GM23248 (cell line): ENCODE results near the gene ZBTB46. TPM values are rescaled to one million over a fixed set of nuclear protein-coding genes. Genes with fewer than 3 reads are reported as not detected.

Experiments
- DNase-seq: peaks from one replicate; pipeline ENCODE4 v3.0.0-alpha.2; 2015
- H2AFZ ChIP-seq: fragments of 200-600 bp; sonication (generic); 2 replicates; pipeline ENCODE4 v1.6.1; 2016; ENCODE audit warnings: antibody characterized with exemption
- H3F3A ChIP-seq: fragments of 200-600 bp; sonication (generic); 2 replicates; pipeline ENCODE4 v1.6.1; 2016; ENCODE audit warnings: mild to moderate bottlenecking, antibody characterized with exemption, mixed run types; ENCODE audit not compliant: insufficient read depth
- H3K27ac ChIP-seq: fragments of 200-600 bp; sonication (generic); 2 replicates; pipeline ENCODE4 v1.5.1; 2016; ENCODE audit warnings: mild to moderate bottlenecking
- H3K27me3 ChIP-seq: fragments of 200-600 bp; sonication (generic); replicated peaks from 2 replicates; pipeline ENCODE4 v1.6.1; 2016; ENCODE audit warnings: mild to moderate bottlenecking; ENCODE audit not compliant: insufficient read depth
- H3K36me3 ChIP-seq: fragments of 200-600 bp; sonication (generic); 2 replicates; pipeline ENCODE4 v1.6.1; 2016; ENCODE audit warnings: low read depth, mild to moderate bottlenecking
- H3K4me1 ChIP-seq: fragments of 200-600 bp; sonication (generic); 2 replicates; pipeline ENCODE4 v1.6.1; 2016; ENCODE audit warnings: mild to moderate bottlenecking; ENCODE audit not compliant: insufficient read depth
- H3K4me2 ChIP-seq: fragments of 200-600 bp; sonication (generic); one replicate; pipeline ENCODE4 v1.6.1; 2016; ENCODE audit warnings: mild to moderate bottlenecking; ENCODE audit not compliant: unreplicated experiment
- H3K4me3 ChIP-seq: fragments of 200-600 bp; sonication (generic); 2 replicates; pipeline ENCODE4 v1.5.1; 2016; ENCODE audit warnings: mild to moderate bottlenecking
- H3K79me2 ChIP-seq: fragments of 200-600 bp; sonication (generic); 2 replicates; pipeline ENCODE4 v1.6.1; 2016; ENCODE audit warnings: mild to moderate bottlenecking; ENCODE audit not compliant: insufficient read depth
- H3K9ac ChIP-seq: fragments of 200-600 bp; sonication (generic); 2 replicates; pipeline ENCODE4 v1.6.1; 2016; ENCODE audit warnings: mild to moderate bottlenecking
- H3K9me2 ChIP-seq: fragments of 200-600 bp; sonication (generic); 2 replicates; pipeline ENCODE4 v1.6.1; 2016; ENCODE audit warnings: mixed run types, mild to moderate bottlenecking, moderate library complexity; ENCODE audit not compliant: insufficient read depth
- H3K9me3 ChIP-seq: fragments of 200-600 bp; sonication (generic); one replicate; pipeline ENCODE4 v1.6.1; 2017; ENCODE audit warnings: low read depth
- H4K20me1 ChIP-seq: fragments of 200-600 bp; sonication (generic); 2 replicates; pipeline ENCODE4 v1.6.0; 2016; ENCODE audit not compliant: insufficient read depth
- EZH2 ChIP-seq: fragments of 200-600 bp; sonication (generic); IDR thresholded peaks from 2 replicates; pipeline ENCODE4 v1.6.1; 2018; ENCODE audit warnings: antibody characterized with exemption, mild to moderate bottlenecking; ENCODE audit not compliant: insufficient read depth, poor library complexity, severe bottlenecking
- EZH2phosphoT487 ChIP-seq: fragments of 200-600 bp; sonication (generic); IDR thresholded peaks from 2 replicates; pipeline ENCODE4 v1.6.1; 2018; ENCODE audit warnings: antibody characterized with exemption, moderate library complexity, mild to moderate bottlenecking, low read depth; ENCODE audit not compliant: insufficient read depth
- WGBS, 2 experiments: methylation state at CpG; one replicate each; pipeline ENCODE4 v1.1.6; 2015 to 2017; ENCODE audit warnings: low lambda C conversion rate in 2 of 2, low coverage in 1 of 2; ENCODE audit errors: missing lambda C conversion rate in 2 of 2; 5-methylcytosine and 5-hydroxymethylcytosine counted together
- in situ Hi-C: fragments of 300-500 bp; cut with MboI; formaldehyde crosslinking; loops from 2 replicates; pipeline ENCODE4 v1.15.0; 2020
- polyA plus RNA-seq: library from polyadenylated mRNA; unstranded; fragments of >200 nt; fragmentation: Nextera tagmentation; extraction: Ambion mirVana; gene quantifications from 2 replicates; pipeline ENCODE4 v1.2.1, GENCODE V29; 2016
- total RNA-seq: library from RNA; depleted of rRNA; stranded (reverse); fragments of >200 nt; shearing (Covaris generic); gene quantifications from 2 replicates; pipeline ENCODE4 v1.2.3, GENCODE V29; 2014

Gene ZBTB46
- total and polyA plus RNA-seq, 2 experiments from 2014 or later: 0.33 to 1.9 TPM

DNA sequence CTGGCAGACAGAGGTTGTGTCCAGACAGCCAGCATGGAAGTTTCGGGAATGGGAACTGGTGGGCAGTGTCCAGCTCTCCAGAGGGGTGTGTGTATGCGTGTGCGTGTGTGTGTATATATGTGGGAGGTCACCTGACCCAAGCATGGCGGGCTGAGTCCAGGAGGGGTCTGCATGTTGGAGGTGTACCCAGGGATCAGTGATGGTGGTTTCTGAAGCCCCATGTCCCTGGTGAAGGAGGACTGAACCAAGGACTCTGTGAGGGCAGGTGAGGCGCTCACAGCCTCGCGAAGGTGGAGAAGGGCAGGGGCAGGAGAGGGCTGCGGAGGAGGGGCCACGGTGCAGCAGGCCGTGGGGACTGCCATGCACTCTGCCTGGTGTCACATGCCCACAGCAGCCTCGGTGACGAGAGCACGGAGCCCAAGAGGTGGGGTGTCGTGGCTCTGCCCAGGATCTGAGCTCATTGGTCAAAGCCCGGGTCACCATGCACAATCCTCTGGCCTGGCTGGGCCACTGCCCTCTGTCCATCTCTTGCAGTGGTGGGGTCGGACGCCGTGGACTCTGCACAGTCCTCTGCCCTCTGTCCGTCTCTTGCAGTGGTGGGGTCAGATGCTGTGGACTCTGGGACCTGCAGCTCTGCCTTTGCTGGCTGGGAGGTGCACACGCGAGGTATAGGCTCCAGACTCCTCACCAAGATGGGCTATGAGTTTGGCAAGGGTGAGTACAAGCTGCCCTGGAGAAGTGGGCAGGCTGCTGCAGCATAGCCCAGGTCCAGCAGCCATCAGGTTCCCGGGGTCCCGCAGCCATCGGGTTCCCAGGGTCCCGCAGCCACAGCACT lies 96.7 kb downstream of the ZBTB46 start:
- no peak overlapping the region for H3K4me3 ChIP-seq
- H2AFZ ChIP-seq: no peak overlapping the region
- H3K9ac ChIP-seq: no peak overlapping the region
- H3K9me2 ChIP-seq: no peaks in the 10 kb centered on the region
- no peaks in the 10 kb centered on the region for H3F3A ChIP-seq
- H4K20me1 ChIP-seq: no peaks in the 10 kb centered on the region
- no peaks in the 10 kb centered on the region for H3K4me1 ChIP-seq
- no peak overlapping the region for H3K4me2 ChIP-seq
- WGBS, 2 experiments: 93 to 96% methylated on average over 21 to 25 of the region's 25 CpGs
- TF ChIP-seq EZH2phosphoT487 (no peak), EZH2 (no peak)
- H3K27me3 ChIP-seq: no peaks in the 10 kb centered on the region
- in situ Hi-C loops: no loop called here
- H3K36me3 ChIP-seq: no peaks in the 10 kb centered on the region
- no peak overlapping the region for H3K27ac ChIP-seq
- peaks cover 27% of the 10 kb centered on the region for H3K79me2 ChIP-seq
- no peak for DNase-seq
- H3K9me3 ChIP-seq: no peaks in the 10 kb centered on the region

DNA sequence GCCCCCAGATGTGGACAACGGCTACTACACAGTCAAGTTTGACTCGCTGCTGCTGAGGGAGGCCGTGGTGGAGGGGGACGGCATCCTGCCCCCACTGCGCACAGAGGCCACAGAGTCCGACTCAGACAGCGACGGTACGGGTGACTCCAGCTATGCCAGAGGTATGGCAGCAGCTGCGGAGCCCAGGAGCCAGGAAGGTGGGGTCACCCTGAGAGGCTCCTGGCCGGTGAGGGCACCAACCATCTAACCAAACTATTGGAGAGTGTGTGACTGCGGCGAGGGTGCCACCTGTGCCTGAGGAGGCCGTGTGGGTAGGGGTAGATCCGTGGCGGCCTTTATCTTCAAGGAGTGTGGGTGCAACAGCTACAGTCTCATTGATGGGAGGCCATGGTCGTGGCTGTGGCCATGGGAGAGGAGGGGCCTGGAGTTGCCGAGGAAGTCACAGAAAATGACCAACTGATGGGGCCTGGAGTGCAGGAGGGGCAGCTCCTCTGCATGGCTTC lies 97.4 kb downstream of the ZBTB46 start:
- Histone ChIP-seq H3K79me2 (peaks cover 34% of the 10 kb centered on the region), H3K4me3 (no peak overlapping the region), H4K20me1 (no peaks in the 10 kb centered on the region), H2AFZ (no peak overlapping the region), H3K9me3 (no peaks in the 10 kb centered on the region), H3K27me3 (no peaks in the 10 kb centered on the region), H3K4me1 (no peaks in the 10 kb centered on the region), H3F3A (no peaks in the 10 kb centered on the region), H3K27ac (no peak overlapping the region), H3K4me2 (no peak overlapping the region), H3K9me2 (no peaks in the 10 kb centered on the region), H3K36me3 (no peaks in the 10 kb centered on the region), H3K9ac (no peak overlapping the region)
- WGBS, 2 experiments: 90 to 94% methylated on average over 18 of the region's 18 CpGs
- DNase-seq: no peak
- in situ Hi-C loops: no loop called here
- TF ChIP-seq EZH2phosphoT487 (no peak), EZH2 (no peak)

DNA sequence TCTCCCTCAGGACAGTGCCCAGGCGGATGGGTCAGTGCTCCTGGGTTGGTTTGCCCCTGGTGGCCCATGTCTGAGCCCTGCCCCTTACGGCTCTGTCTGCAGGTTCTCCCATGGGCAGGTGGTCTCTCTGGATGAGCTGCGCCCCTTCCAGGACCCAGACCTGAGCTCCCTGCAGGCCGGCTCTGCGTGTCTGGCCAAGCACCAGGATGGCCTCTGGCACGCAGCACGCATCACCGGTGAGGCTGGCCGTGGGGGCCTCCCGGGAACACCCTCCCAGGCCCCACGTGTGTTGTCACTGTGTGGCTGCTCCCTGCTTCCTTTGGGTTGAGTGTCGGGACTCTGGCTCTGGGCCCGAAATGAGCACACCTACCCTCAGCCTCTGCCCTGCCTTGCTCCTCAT lies 97.9 kb downstream of the ZBTB46 start:
- Histone ChIP-seq H3K27me3 (no peaks in the 10 kb centered on the region), H3K9me2 (no peaks in the 10 kb centered on the region), H3K36me3 (no peaks in the 10 kb centered on the region), H3K4me2 (no peak overlapping the region), H3K4me1 (no peaks in the 10 kb centered on the region), H3K9me3 (no peaks in the 10 kb centered on the region), H3K79me2 (peaks cover 39% of the 10 kb centered on the region), H2AFZ (no peak overlapping the region), H4K20me1 (no peaks in the 10 kb centered on the region), H3K27ac (no peak overlapping the region), H3F3A (no peaks in the 10 kb centered on the region), H3K4me3 (no peak overlapping the region), H3K9ac (no peak overlapping the region)
- no peak for DNase-seq
- WGBS, 2 experiments: 89 to 93% methylated on average over 13 of the region's 13 CpGs
- in situ Hi-C loops: no loop called here
- TF ChIP-seq EZH2phosphoT487: no peak
- no peak for TF ChIP-seq EZH2

DNA sequence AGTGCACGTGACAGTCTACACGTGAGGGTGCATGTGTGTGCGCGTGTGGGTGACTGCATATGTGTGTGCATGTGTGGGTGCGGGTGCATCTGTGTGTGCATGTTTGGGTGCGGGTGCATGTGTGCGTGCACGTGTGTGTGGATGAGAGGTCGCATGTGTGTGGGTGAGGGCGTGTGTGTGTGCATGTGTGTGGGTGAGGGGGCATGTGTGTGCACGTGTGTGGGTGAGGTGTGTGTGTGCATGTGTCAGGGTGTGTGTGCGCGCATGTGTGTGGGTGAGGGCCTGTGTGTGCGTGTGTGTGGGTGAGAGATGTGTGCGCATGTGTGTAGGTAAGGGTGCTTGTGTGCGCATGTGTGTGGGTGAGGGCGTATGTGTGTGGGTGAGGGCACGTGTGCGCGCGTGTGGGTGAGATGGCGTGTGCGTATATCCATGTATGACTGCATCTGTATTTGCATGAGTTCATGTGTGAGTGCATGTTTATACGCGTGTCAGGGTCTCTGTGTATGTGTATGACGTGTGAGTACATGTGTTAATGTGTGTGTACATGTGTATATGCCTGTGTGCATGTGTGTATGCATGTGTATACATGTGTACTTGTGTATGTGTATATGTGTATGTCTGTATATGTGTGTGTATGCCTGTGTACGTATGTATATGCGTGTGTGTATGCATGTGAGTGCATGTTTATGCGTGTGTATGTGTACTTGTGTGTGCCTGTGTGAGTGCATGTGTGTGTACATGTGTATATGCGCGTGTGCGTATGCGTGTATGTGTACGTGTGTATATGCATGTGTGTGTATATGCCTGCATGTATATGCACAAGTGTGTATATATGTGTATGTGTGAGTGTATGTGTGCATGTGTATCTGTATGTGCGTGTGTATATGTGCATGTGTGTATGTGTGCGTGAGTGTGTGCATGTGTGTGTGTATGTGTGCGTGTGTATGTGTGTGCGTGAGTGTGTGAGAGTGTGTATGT lies 98.7 kb downstream of the ZBTB46 start:
- WGBS, 2 experiments: 86 to 94% methylated on average over 33 to 37 of the region's 38 CpGs
- no peak overlapping the region for H2AFZ ChIP-seq
- no peak overlapping the region for H3K4me3 ChIP-seq
- H4K20me1 ChIP-seq: no peaks in the 10 kb centered on the region
- in situ Hi-C loops: no loop called here
- no peaks in the 10 kb centered on the region for H3K36me3 ChIP-seq
- no peak overlapping the region for H3K9ac ChIP-seq
- no peak overlapping the region for H3K27ac ChIP-seq
- no peaks in the 10 kb centered on the region for H3K27me3 ChIP-seq
- no peak for DNase-seq
- H3K9me2 ChIP-seq: no peaks in the 10 kb centered on the region
- no peaks in the 10 kb centered on the region for H3K4me1 ChIP-seq
- H3F3A ChIP-seq: no peaks in the 10 kb centered on the region
- H3K9me3 ChIP-seq: no peaks in the 10 kb centered on the region
- no peak for TF ChIP-seq EZH2
- no peak for TF ChIP-seq EZH2phosphoT487
- H3K79me2 ChIP-seq: peaks cover 46% of the 10 kb centered on the region
- no peak overlapping the region for H3K4me2 ChIP-seq
